Peyer's patch (tissue), 4 donors: Measurements from ENCODE around the gene XRCC2. TPM values are rescaled to one million over a fixed set of nuclear protein-coding genes. Genes with fewer than 3 reads are reported as not detected.

Experiments used
- DNase-seq, 3 donors: peaks; one replicate each; pipeline ENCODE4 v3.0.0-alpha.2; 2017 to 2019
- H3K27ac ChIP-seq, 4 donors: fragments of 200-600 bp; sonication (generic); one replicate each; pipeline ENCODE4 v1.5.1; 2016 to 2019
- H3K27me3 ChIP-seq, 2 donors: fragments of 200-600 bp; sonication (generic); one replicate each; pipeline ENCODE4 v1.5.1; 2019
- H3K36me3 ChIP-seq, 3 donors: fragments of 200-600 bp; sonication (generic); one replicate each; pipeline ENCODE4 v1.5.1; 2016 to 2019
- H3K4me1 ChIP-seq, 4 donors: fragments of 200-600 bp; sonication (generic); one replicate each; pipeline ENCODE4 v1.5.1; 2016 to 2019
- H3K4me3 ChIP-seq, 4 donors: fragments of 200-600 bp; sonication (generic); 1 replicate in 3 of 4; 2 replicates in 1 of 4; pipeline ENCODE4 v1.5.1; 2016 to 2019; ENCODE audit warnings: mild to moderate bottlenecking in 1 of 4
- H3K9me3 ChIP-seq, 4 donors: fragments of 200-600 bp; sonication (generic); one replicate each; pipeline ENCODE4 v1.5.1; 2016 to 2019; ENCODE audit warnings: mild to moderate bottlenecking in 1 of 4
- POLR2A ChIP-seq, 2 donors: fragments of 450-650 bp; IDR thresholded peaks; one replicate each; pipeline ENCODE4 v1.5.1; 2017; ENCODE audit warnings: antibody characterized with exemption in 2 of 2, mild to moderate bottlenecking in 2 of 2, moderate library complexity in 2 of 2
- total RNA-seq, 4 donors: library from RNA; depleted of rRNA; stranded (reverse); fragments of >200 nt; gene quantifications; one replicate each; pipeline ENCODE4 v1.1.0, GENCODE V29; 2016
- TF ChIP-seq, protein P1 (sequence below), 6 experiments: fragments of 450-650 bp in 4 of 6; fragments of 200-600 bp in 2 of 6; sonication (generic) in 1 of 6; IDR thresholded peaks; one replicate each; pipeline ENCODE4 v1.5.1; 2017 to 2019; ENCODE audit warnings: antibody characterized with exemption in 6 of 6, mild to moderate bottlenecking in 3 of 6, moderate library complexity in 1 of 6

Gene XRCC2
- total RNA-seq, 4 donors from 2014 or later = 1.2 to 10.7 (median 1.8) TPM

GRCh38 chr7:152608208-152608607 is 67.7 kb downstream of the XRCC2 start:
- Histone ChIP-seq H3K4me3 (no peak overlapping the region), H3K4me1 (no peaks in the 10 kb centered on the region), H3K9me3 (no peaks in the 10 kb centered on the region), H3K27me3 (no peaks in the 10 kb centered on the region), H3K27ac (no peak overlapping the region), H3K36me3 (no peaks in the 10 kb centered on the region)
- no peak for DNase-seq
- TF ChIP-seq POLR2A (IDR thresholded peaks at IDR 0.05) = no peak
- TF ChIP-seq, protein P1, sequence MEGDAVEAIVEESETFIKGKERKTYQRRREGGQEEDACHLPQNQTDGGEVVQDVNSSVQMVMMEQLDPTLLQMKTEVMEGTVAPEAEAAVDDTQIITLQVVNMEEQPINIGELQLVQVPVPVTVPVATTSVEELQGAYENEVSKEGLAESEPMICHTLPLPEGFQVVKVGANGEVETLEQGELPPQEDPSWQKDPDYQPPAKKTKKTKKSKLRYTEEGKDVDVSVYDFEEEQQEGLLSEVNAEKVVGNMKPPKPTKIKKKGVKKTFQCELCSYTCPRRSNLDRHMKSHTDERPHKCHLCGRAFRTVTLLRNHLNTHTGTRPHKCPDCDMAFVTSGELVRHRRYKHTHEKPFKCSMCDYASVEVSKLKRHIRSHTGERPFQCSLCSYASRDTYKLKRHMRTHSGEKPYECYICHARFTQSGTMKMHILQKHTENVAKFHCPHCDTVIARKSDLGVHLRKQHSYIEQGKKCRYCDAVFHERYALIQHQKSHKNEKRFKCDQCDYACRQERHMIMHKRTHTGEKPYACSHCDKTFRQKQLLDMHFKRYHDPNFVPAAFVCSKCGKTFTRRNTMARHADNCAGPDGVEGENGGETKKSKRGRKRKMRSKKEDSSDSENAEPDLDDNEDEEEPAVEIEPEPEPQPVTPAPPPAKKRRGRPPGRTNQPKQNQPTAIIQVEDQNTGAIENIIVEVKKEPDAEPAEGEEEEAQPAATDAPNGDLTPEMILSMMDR (IDR thresholded peaks at IDR 0.05) = no peak

- no peak overlapping the region for H3K27ac ChIP-seq
- no peak for DNase-seq
- no peaks in the 10 kb centered on the region for H3K36me3 ChIP-seq
- no peaks in the 10 kb centered on the region for H3K4me1 ChIP-seq
- TF ChIP-seq, protein P1 (IDR thresholded peaks at IDR 0.05) = no peak
- TF ChIP-seq POLR2A (IDR thresholded peaks at IDR 0.05) = no peak
- no peak overlapping the region for H3K4me3 ChIP-seq
- H3K9me3 ChIP-seq = no peaks in the 10 kb centered on the region
- H3K27me3 ChIP-seq = no peaks in the 10 kb centered on the region
These were observed 68.9 kb downstream of the XRCC2 start for GRCh38 chr7:152607007-152607406.

DNA sequence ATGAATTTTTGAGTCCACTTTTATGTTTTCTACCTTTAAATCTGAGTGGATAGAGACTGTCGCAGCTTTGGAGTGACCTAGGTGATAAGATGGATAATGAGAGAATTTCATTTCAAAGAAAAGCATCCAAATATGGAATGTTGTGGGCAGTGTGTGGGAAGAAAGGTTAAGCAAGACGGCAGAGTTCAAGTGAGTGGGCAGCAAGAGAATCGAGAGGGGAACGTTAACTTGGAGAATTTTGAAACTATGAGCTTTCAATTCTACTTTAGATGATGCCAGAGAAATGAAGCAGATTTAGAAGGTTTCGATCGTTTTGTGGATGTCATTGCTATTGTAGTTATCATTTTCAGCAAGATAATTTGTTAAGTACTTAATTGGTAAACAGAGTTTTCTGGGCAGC is 73.0 kb downstream of the XRCC2 start:
- no peak for DNase-seq
- Histone ChIP-seq H3K4me3 (no peak overlapping the region), H3K27ac (no peak overlapping the region), H3K36me3 (no peaks in the 10 kb centered on the region), H3K9me3 (no peaks in the 10 kb centered on the region), H3K27me3 (no peaks in the 10 kb centered on the region), H3K4me1 (no peaks in the 10 kb centered on the region)
- no peak for TF ChIP-seq POLR2A (IDR thresholded peaks at IDR 0.05)
- TF ChIP-seq, protein P1 (IDR thresholded peaks at IDR 0.05) = no peak

GRCh38 chr7:152601305-152601798 is 74.6 kb downstream of the XRCC2 start:
- no peak overlapping the region for H3K4me3 ChIP-seq
- no peaks in the 10 kb centered on the region for H3K27me3 ChIP-seq
- TF ChIP-seq, protein P1 (IDR thresholded peaks at IDR 0.05) = no peak
- no peak for TF ChIP-seq POLR2A (IDR thresholded peaks at IDR 0.05)
- no peaks in the 10 kb centered on the region for H3K4me1 ChIP-seq
- H3K36me3 ChIP-seq = no peaks in the 10 kb centered on the region
- H3K9me3 ChIP-seq = no peaks in the 10 kb centered on the region
- no peak overlapping the region for H3K27ac ChIP-seq
- peak in 1 of 3 donors; percentile 26 for DNase-seq

- Histone ChIP-seq H3K27ac (no peak overlapping the region), H3K4me3 (no peak overlapping the region), H3K27me3 (no peaks in the 10 kb centered on the region), H3K4me1 (no peaks in the 10 kb centered on the region), H3K9me3 (no peaks in the 10 kb centered on the region), H3K36me3 (no peaks in the 10 kb centered on the region)
- DNase-seq = peak in 1 of 3 donors; percentile 6
- TF ChIP-seq POLR2A (IDR thresholded peaks at IDR 0.05) = no peak
- TF ChIP-seq, protein P1 (IDR thresholded peaks at IDR 0.05) = no peak
These were observed 75.7 kb downstream of the XRCC2 start for GRCh38 chr7:152600266-152600665.

GRCh38 chr7:152597507-152597906 is 78.4 kb downstream of the XRCC2 start:
- TF ChIP-seq, protein P1 (IDR thresholded peaks at IDR 0.05) = no peak
- TF ChIP-seq POLR2A (IDR thresholded peaks at IDR 0.05) = no peak
- Histone ChIP-seq H3K4me1 (no peaks in the 10 kb centered on the region), H3K4me3 (no peak overlapping the region), H3K27me3 (no peaks in the 10 kb centered on the region), H3K36me3 (no peaks in the 10 kb centered on the region), H3K9me3 (no peaks in the 10 kb centered on the region), H3K27ac (no peak overlapping the region)
- peak in 1 of 3 donors; percentile 25 for DNase-seq
